ENCODE data around the gene SHCBP1. TPM values are rescaled to one million over a fixed set of nuclear protein-coding genes. Genes with fewer than 3 reads are reported as not detected.

Gene SHCBP1, protein sequence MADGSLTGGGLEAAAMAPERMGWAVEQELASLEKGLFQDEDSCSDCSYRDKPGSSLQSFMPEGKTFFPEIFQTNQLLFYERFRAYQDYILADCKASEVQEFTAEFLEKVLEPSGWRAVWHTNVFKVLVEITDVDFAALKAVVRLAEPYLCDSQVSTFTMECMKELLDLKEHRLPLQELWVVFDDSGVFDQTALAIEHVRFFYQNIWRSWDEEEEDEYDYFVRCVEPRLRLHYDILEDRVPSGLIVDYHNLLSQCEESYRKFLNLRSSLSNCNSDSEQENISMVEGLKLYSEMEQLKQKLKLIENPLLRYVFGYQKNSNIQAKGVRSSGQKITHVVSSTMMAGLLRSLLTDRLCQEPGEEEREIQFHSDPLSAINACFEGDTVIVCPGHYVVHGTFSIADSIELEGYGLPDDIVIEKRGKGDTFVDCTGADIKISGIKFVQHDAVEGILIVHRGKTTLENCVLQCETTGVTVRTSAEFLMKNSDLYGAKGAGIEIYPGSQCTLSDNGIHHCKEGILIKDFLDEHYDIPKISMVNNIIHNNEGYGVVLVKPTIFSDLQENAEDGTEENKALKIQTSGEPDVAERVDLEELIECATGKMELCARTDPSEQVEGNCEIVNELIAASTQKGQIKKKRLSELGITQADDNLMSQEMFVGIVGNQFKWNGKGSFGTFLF
- 31.7 to 45.2 TPM (median 36.2 TPM) in 5 replicates for total RNA-seq (2022; extraction: Qiagen RNA extraction)

DNA sequence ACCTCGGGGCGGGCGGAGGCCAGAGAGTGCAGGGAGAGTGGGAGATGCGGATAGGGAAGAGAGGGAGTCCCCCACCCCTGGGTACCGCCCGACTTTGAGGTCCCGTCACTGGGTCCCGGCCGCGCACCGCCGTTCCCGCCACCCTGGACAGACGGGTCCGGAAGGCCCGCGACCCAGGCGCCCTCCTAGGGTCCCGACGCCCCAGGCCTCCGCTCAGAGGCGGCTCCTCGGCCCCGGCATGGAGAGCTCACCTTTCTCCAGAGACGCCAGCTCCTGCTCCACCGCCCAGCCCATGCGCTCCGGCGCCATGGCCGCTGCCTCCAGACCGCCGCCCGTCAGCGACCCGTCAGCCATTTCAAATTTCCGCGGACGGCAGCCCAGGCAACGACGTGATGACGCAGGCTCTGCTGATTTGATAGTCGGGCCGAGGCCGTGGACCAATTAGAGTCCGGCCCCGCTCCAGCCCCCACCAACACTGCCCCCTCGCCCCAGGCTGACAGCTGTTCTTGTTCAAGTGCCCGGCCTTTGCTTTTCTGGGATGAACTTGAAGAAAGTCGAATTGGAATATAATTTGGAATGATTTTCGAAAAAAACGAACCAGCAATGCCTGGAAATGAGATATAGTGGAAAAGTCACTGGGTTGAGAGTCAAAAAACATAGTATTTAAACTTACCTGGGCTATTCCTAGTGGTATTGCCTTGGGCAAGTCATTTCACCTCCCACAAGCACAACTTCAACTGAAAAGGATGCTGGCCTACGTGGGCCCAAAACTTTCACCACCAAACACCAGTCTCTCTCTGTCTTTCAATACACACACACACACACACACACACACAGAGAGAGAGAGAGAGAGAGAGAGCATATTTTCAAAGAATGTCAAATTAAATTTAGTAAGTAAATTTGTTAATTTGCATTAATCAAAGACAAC is at the start of gene SHCBP1:
SHCBP1 (minus strand) TSS at position 374 of the 928 bp plus-strand sequence; CDS start at position 354, 20 bp downstream.

Other genes with a start within 250 kb of the SHCBP1 start
- gene VPS35, start 67.8 kb upstream of the SHCBP1 start, total RNA-seq (2022; extraction: Qiagen RNA extraction): 78.0 to 103 TPM (median 80.1 TPM) in 5 replicates
- gene ORC6, start 68.3 kb upstream of the SHCBP1 start, total RNA-seq (2022; extraction: Qiagen RNA extraction): 41.4 to 46.6 TPM (median 43.0 TPM) in 5 replicates
- gene MYLK3, start 127.0 kb upstream of the SHCBP1 start, total RNA-seq (2022; extraction: Qiagen RNA extraction): 0.01 to 0.10 TPM (median 0.02 TPM) in 5 replicates
- 5.8 to 7.2 TPM (median 6.7 TPM) in 5 replicates for gene C16orf87, start 209.8 kb upstream of the SHCBP1 start, total RNA-seq (2022; extraction: Qiagen RNA extraction)